Left cardiac atrium (tissue), 4 donors: ENCODE measurements around the gene ASB6. TPM values are rescaled to one million over a fixed set of nuclear protein-coding genes. Genes with fewer than 3 reads are reported as not detected.

Experiments used
- ATAC-seq, 2 donors: fragments of 200-7000 bp; cut with Tn5 transposase; one replicate each; pipeline ENCODE4 v1.9.1; 2020; ENCODE audit warnings: mild to moderate bottlenecking in 2 of 2, moderate library complexity in 2 of 2
- DNase-seq: peaks from one replicate; pipeline ENCODE4 v3.0.0-alpha.2; 2020
- intact Hi-C, 2 donors: fragments of 100-400 bp; cut with DNase I; formaldehyde crosslinking; loops; one replicate each; pipeline versions ENCODE4 v1.14.1 to v1.15.1; 2022 to 2023
- total RNA-seq, 2 donors: library from RNA; stranded (reverse); fragmentation: NEBNext Ultra II Directional; extraction: Animal tissue kit (Norgen Biotek cat#: 25700); gene quantifications; one replicate each; pipeline ENCODE4 v1.2.1, GENCODE V29; 2021
- donor health status: DM: no; HTN: yes; CAD: no.
- donor health status: DM: no; HTN: yes; CAD: no; lungs with severe emphysema.
- donor health status: DM: yes; HTN: yes; CAD: no.
- donor health status: Dilated cardiomyopathy.

ASB6 gene
- total RNA-seq, 2 donors from 2014 or later = 8.3 to 11.6 TPM

GRCh38 chr9:129632460-129632859 is 9.5 kb downstream of the ASB6 start:
- intact Hi-C loops = no loop called here
- DNase-seq (no peak), ATAC-seq (peak in 1 of 2 donors; percentile 58)

DNA sequence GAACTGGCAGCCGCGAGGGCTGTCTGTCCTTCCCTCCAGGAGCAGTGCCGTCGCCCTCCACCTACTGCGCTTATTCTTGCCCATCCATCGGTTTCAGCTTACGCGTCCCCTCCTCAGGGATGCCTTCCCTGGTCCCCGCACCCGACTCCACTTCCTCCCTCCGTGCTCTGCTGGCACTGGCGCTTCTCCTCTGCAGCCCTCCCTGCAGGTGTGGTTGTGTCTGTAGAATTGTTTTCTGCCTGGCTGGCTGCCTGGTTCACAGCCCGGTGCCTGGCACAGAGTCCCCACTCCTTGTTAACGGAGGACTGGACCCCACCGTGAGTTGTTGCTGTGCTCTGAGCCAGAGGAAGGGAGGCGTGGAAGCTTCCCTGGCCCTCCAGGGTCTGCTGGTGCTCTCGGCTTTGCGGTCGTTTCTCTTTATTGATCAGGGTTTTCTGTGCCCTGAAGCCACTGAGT is 10.2 kb downstream of the ASB6 start:
- no peak for DNase-seq

DNA sequence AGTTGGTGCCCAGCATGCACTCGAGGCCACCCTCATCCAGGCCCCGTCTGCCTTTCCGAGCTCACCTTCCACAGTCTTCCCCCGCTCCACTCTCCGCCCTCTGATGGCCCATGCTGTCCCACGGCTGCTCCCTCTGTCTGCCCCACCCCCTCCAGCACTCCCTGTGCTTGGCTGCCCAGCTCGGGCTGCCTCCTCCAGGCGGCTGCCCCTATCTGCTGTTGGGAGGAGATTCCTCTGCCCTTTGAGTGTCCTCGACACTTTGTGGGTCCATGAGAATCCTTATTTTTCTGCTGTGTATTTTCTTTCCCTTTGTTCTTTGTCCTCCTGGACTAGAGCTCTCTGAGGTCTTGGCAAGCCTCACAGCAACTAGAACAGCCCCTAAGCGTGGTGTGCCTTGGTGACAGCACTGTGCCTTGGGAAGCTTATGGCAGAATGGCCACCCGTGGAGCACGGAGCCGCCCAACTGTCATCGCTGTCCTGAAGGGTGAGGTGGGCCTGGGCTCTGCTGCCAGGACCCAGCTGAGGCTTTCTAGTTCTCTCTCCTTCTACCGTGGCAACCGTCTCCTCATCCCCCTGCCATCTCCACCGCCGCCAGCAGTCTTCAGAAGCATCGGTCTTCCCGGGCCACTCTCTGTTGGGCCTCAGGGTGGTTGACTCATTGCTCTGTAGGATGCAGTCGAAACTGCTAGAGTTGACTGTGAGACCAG is 10.8 kb downstream of the ASB6 start:
- DNase-seq (no peak), ATAC-seq (peak in 1 of 2 donors; percentile 10)
- intact Hi-C loops = no loop called here

More for the DNA sequence above, 10.2 kb downstream of the ASB6 start:
- ATAC-seq = no peak
- intact Hi-C loops = no loop called here

DNA sequence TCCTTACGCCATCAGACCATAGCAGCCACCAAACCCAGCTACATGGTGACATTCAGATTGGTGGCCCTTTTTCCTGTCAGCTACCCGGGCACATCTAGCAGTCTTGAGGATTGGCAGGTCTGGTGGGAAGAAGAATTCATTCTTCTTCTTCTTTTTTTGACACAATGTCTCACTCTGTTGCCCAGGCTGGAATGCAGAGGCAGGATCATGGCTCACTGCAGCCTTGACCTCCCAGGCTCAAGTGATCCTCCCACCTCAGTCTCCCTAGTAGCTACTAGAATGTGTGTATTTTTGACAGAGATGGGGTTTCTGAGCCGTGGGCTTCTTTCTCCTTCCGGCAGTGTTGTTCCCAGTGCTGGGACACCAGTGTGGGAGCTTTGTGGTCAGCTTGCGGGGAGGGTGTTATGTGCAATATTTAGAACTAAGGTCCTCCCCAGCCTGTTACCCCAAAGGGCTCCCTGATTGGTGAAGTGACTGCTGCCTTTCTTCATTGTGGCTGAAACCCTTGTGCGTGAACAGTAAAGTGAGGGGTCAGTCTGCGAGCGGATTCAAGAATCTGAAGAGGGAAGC is 12.6 kb downstream of the ASB6 start:
- ATAC-seq = no peak
- DNase-seq = no peak
- intact Hi-C loops = no loop called here

GRCh38 chr9:129628709-129629108 is 13.2 kb downstream of the ASB6 start:
- DNase-seq = no peak
- no peak for ATAC-seq
- intact Hi-C loops = no loop called here

GRCh38 chr9:129627556-129628440 is 14.2 kb downstream of the ASB6 start:
- intact Hi-C loops = no loop called here
- DNase-seq (no peak), ATAC-seq (no peak)

GRCh38 chr9:129626625-129627284 is 15.2 kb downstream of the ASB6 start:
- DNase-seq = no peak
- intact Hi-C loops = no loop called here

DNA sequence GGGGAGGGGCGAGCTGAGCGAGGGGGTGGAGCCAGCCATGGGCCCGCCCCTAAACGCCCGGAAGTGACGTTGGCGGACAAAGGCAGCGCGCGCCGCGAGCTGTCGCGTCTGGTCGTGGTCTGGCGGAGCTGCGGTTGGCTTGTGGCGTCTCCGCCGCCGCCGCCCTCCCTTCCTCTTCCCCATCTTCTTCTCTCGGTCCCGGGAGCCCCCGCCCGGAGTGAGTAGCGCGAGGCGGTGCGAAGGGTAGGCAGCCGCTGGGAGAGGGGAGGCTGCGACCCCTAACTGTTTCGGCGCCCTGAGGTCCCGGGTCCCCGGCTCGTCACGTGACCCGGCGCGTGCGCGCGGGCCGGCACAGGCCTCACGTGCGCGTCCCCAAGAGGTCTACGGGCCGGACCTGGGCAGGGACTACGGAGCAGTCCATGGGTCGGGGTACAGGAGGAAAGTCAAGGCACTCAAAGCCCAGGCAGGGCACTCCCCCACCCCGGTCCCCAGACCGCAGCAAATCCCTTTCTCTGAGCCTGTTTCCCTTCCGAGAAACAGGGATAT is 15.8 kb downstream of the ASB6 start, which contains the start of gene NTMT1:
Gene NTMT1 (plus strand): TSS at position 85 of the 546 bp plus-strand sequence. CDS start 6,541 bp downstream, outside the sequence.
- intact Hi-C loops = no loop called here
- peak; percentile 89 for DNase-seq
- peak; percentile 94 to 96 for ATAC-seq

More at GRCh38 chr9:129626625-129627284, 15.2 kb downstream of the ASB6 start:
- peak; percentile 15 to 23 for ATAC-seq

GRCh38 chr9:129624947-129625346 is 17.0 kb downstream of the ASB6 start:
- no peak for DNase-seq
- no peak for ATAC-seq
- intact Hi-C loops = no loop called here

DNA sequence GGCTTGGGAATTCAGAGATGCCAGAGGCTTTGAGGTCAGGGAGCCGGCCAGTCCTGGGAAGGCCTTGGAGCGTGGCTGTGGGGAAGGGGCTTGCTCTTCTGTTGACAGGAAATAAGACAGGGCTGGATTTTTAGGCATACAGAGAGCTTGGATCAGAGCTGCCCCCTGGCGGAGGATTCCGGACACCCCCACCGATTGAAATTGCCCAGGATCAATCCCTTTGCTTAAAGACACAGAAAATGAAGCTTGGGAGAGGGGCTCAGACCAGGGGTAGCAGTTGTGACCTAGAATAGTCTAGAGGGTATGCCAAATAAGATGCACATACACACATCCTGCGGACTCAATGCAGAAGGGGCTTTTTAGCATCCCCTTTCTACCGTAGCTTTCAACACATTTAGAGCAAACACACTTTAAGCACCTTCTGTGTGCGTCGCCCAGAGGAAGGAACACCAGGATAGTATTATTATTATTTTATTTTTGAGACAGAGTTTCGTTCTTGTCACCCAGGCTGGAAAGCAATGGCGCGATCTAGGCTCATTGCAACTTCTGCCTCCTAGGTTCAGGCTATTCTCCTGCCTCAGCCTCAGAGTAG is 17.7 kb downstream of the ASB6 start:
- intact Hi-C loops = no loop called here
- DNase-seq = no peak
- ATAC-seq = no peak

DNA sequence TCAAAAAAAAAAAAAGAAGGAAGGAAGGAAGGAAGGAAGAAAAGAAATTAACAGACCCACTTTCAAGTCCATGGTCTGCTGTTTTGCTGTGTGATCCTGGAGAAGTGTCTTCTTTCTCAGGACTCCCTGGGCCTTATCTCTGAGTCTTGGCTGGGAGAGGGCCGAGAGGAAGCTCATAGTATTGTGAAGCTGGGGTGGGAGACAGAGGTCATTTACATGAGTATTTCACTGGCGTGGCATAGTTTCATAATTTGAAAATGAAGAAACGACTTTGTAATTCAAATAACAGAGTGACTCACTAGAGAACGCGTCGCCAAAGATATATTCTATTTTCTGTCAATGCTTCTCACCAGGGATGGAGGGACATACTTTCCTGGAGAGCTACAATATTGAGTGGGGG is 18.6 kb downstream of the ASB6 start:
- intact Hi-C loops = no loop called here
- DNase-seq (no peak), ATAC-seq (no peak)

DNA sequence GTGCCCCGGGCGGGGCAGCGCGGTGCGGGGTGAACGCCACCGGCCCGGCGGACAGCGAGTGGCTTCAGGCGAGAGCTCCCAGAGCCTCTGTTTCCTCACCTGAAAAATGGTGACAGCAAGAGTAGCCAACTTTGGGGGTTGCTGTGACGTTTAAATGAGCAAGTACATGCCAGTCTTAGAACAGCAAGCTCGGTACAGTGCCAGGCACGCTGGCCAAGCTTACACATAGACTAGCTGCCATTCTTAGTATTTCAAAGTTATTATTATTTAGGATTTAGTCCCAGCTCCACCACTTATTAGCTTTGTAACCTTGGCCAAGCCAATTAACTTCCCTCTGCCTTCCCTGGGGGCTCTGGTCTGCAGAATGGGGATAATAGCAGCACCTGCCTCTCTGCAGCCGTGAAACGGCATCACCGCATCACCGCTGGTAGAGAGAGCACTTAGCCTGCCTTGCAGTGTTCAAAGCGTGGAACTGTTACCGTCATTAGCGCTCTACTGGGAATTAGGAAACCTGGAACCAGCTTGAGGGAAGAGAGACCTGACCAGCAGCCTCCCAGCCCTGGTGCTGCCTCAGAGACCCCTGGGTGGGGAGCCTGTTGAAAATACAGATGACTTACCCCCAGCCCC is 21.2 kb downstream of the ASB6 start, which contains the start of gene C9orf50:
Gene C9orf50 (minus strand): TSS at position 433 of the 627 bp plus-strand sequence. CDS start 527 bp downstream, outside the sequence.
- intact Hi-C loops = no loop called here
- ATAC-seq (no peak), DNase-seq (no peak)

- intact Hi-C loops = loop anchor here (10.0 kb wide), 2 partner anchors 285 to 445 kb away; partner anchors contain the start of gene IER5L (in 1 of the 2)
- DNase-seq = no peak
- ATAC-seq = peak; percentile 31 to 58
Measured at GRCh38 chr9:129619787-129620668, 21.9 kb downstream of the ASB6 start.

GRCh38 chr9:129617167-129617566 is 24.8 kb downstream of the ASB6 start:
- no peak for DNase-seq
- intact Hi-C loops = loop anchor here (10.0 kb wide), 2 partner anchors 282 to 442 kb away; partner anchors contain the start of gene IER5L (in 1 of the 2)
- peak in 1 of 2 donors; percentile 6 for ATAC-seq

DNA sequence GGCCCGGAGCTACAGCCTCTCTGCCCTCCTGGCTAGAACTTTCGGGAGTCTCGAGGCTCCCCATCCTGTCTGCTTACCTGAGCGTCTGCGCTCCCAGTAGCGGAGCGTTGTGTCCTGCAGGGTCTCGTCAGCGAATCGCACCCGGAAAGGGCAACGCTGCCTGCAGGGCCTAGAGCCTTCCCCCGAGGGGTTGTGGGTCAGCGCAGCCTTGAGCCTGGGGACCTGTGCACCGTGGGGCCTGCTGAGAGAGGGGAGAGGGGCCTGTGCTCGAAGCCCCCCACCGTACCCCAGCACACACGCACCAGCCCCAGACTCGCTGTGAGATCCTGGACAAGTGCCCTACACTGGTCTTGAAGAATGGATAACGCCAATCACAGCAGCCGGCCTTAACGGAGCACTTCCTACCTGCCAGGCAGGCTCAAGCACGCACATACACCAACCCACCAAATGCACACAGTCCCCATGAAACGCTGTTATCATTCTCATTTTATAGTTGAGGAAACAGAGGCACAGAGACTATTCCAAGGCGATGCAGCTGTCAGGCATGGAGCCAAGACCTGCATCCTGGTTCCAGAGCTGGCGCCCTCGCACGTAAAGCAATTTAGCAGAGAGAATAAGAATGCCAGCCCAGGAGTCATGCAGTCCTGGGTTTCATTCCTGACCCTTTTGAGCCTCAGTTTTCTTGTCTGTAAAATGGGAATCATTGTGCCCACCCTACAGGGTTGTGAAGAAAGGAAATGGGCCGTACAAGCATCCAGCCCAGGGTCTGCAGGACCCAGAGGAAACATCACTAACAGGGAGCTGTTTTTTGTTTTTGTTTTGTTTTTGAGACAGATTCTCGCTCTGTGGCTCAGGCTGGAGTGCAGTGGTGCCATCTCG is 26.3 kb downstream of the ASB6 start:
- DNase-seq = no peak
- no peak for ATAC-seq
- intact Hi-C loops = loop anchor here (10.0 kb wide), 2 partner anchors 281 to 441 kb away; partner anchors contain the start of gene IER5L (in 1 of the 2)

GRCh38 chr9:129614932-129615331 is 27.0 kb downstream of the ASB6 start:
- intact Hi-C loops = loop anchor here (10.0 kb wide), 2 partner anchors 280 to 440 kb away; partner anchors contain the start of gene IER5L (in 1 of the 2)
- no peak for ATAC-seq
- DNase-seq = no peak
